Left hindlimb (tissue), 1 donor: Measurements from ENCODE around the gene IL24.

Experiments
- DNase-seq: peaks from one replicate; pipeline ENCODE4 v3.0.0-alpha.2; 2018

The IL24 gene

DNA sequence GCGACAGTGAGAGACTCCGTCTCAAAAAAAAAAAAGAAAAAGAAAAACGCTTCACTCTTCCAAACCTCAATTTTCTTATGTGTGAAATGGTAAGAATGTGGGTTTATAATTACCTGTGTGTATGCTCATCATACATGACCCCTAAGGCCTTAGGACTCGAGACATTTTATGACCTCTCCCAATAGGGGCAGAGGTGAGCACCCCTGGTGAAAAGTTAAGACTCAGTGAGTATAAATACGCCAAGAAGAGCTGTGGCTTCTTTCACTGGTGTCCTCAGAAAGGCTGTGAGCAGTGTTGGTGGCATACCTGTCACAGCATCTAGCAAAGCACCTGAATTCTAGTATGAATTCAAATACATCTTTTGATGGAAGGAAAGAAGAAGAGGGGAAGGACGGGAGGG is 32.3 kb downstream of the IL24 start:
- DNase-seq = no peak

GRCh38 chr1:206930210-206930798 is 33.1 kb downstream of the IL24 start:
- no peak for DNase-seq

GRCh38 chr1:206931709-206932108 is 34.5 kb downstream of the IL24 start:
- no peak for DNase-seq

- no peak for DNase-seq
Measured at GRCh38 chr1:206932177-206932576, 34.9 kb downstream of the IL24 start.

GRCh38 chr1:206933333-206933945 is 36.2 kb downstream of the IL24 start:
- no peak for DNase-seq

GRCh38 chr1:206935491-206936067 is 38.3 kb downstream of the IL24 start:
- no peak for DNase-seq

- no peak for DNase-seq
Measured at GRCh38 chr1:206937425-206937824, 40.2 kb downstream of the IL24 start.

- DNase-seq = no peak
Measured at GRCh38 chr1:206939131-206939530, 41.9 kb downstream of the IL24 start.

- no peak for DNase-seq
Measured at GRCh38 chr1:206939841-206940587, 42.8 kb downstream of the IL24 start.

DNA sequence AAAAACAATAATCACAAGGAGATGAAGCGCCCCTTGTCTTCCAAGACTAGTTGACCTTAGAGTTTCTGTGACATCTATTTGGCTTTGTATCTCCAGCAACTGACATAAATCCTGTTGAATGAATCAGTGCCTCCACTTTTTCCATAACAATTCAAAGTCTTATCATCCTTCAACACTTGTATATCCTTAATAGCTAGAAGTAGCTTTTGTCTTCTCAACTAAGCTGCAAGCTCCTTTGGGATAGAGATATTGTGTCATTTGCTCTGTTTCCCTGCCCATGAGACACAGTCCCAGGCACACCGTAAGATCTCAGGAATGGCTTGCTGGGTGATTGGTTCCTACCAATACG is 43.3 kb downstream of the IL24 start:
- no peak for DNase-seq

- no peak for DNase-seq
Measured at GRCh38 chr1:206941766-206942418, 44.6 kb downstream of the IL24 start.

DNA sequence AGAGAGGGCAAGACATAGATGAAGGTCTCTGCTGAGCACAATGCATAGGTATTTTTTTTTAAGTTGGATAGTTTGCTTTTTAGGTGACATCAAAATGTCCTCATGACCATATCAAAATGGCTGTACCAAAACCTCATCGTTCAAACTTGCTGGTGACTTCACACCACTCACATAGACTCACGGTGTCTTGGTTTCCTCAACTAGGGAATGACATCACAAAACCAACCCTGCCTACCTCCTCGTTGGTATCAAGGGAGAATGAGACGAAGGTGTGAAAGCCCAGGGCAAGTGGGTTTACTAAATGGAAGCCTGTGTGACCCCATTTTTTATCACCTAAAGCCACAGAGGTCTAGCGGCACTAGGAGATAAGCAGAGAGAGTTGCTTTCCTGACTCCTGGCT is 47.5 kb downstream of the IL24 start:
- no peak for DNase-seq

DNA sequence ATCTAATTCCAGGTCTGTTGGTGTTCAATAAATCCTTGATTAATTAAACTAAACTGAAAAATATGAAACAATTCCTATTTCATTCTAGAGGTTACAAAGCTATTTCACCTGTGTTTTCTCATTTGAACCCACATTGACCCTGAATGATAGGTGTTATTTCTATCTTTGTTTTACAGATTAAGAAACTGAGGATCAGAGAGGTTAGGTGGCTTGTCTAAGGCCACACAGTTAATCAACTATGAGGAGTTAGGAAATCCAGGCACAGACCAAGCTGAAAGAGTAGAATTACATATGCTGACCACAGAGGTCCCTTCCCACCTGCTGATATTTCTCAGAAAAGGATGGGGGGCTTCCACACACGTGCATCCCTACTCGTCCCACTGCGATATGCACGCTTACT is 48.5 kb downstream of the IL24 start:
- DNase-seq = no peak

- DNase-seq = no peak
Measured at GRCh38 chr1:206946261-206946660, 49.0 kb downstream of the IL24 start, which contains the start of gene PIGR. Gene PIGR (minus strand): TSS chr1:206946466. CDS start chr1:206940531, 5,935 bp downstream.

- no peak for DNase-seq
Measured at GRCh38 chr1:206947255-206947654, 50.0 kb downstream of the IL24 start.

- DNase-seq = no peak
Measured at GRCh38 chr1:206949208-206949607, 52.0 kb downstream of the IL24 start.

- no peak for DNase-seq
Measured at GRCh38 chr1:206949641-206950040, 52.4 kb downstream of the IL24 start.

DNA sequence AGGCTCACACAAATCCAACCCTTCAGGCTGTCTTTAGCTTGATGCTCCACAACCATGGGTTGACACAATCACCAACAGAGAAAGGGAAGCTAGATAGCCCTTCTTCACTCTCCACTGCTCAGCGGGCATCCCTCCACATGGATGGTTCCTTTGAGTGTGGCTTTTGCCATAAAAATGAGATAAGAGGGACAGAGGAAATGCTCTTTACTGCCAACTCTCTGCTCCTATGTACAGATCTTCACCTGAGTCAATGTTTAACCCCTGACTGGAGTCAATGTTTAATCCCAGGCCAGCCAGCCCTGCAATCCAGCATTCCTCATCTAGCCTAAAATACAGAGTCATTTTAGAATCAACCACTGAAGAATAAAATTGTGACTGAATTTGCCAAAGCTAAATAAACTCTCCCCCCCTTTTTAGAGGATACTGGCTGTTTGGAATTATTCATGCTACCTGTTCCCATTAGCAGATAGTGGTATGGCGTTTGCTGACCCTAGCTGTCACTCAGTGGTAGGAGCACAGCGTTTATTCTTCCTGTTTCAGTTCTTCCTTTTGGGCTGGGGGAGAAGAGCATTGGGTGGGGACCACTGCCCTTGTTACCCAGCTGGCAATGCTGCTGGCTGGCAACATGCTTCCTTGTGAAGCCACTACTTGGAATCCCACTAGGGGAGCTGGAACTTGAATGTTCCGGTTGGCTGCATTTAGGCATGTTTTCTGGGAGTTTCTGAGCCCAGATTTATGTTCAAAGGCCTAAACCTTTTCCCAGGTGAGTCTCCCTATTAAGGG is 54.3 kb downstream of the IL24 start:
- no peak for DNase-seq

DNA sequence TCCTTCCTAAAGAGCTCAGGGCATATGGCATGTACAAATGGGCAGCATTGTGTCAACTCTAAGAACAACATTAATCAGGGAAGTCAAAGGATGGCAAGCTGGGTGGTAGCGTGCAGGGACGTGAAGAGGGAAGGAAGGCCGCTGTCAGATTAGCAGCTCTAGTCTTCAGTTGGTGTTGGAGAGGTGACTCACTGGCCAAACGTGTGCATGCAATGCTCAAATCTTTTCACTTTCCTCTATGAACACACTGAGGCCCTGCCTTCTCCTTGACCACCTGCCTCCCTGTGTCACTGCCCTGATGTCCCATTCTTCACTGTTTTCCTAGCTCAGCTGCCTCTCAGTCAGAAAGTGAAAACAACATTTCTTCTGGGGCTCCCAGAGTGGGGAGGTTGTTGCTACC is 54.9 kb downstream of the IL24 start:
- no peak for DNase-seq

DNA sequence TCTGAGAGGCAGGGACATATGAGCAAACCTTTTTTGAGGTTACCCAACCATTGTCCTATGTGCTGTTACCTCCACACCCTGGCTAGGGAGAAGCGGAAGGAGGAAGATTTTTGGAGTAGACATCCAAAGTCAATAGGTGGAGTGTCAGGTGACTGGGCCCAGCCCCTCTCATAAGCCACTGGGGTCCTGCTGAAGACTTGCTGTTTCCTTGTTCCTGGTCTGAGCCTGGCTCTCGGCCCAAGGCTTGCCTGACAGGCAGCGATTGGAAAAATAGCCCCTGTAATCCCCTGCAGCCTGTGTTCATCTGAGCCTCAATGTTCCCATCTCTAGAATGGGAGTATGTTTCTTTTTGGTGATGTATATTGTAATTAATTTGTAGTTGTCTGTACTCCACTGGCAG is 55.9 kb downstream of the IL24 start:
- DNase-seq = no peak

DNA sequence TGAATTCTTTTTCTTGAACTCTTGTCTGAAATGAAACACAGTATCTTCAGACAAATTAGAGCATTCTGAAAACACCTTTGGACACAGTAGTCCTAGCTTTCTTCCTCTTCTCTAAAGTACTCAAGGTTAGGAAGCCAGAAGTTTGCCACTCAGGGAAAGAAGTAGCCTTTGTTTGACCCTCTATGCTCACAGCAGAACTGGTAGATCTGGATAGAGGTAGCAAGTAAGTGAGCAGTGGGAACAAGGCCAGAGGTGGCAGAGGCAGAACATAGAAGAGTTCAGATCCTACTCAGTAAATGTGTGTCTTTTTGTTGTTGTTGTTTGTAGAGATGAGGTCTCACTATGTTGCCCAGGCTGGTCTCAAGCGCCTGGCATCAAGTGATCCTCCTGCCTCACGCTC is 56.4 kb downstream of the IL24 start:
- DNase-seq = no peak
